Epithelial cell of prostate (primary cell): ENCODE data around the gene STYXL2.

Source experiments
- DNase-seq: peaks from one replicate; pipeline ENCODE4 v3.0.0-alpha.2; 2011; ENCODE audit warnings: low read depth, low spot score
- H3K27ac ChIP-seq: fragments of 450-650 bp; 2 replicates; pipeline ENCODE4 v1.5.1; 2017; ENCODE audit warnings: mild to moderate bottlenecking

Gene STYXL2

GRCh38 chr1:167077128-167077867 lies 16.6 kb upstream of the STYXL2 start:
- H3K27ac ChIP-seq = no peak overlapping the region
- no peak for DNase-seq

GRCh38 chr1:167077868-167078210 lies 16.0 kb upstream of the STYXL2 start:
- no peak for DNase-seq
- no peak overlapping the region for H3K27ac ChIP-seq

GRCh38 chr1:167081594-167082156 lies 12.2 kb upstream of the STYXL2 start:
- DNase-seq = no peak
- H3K27ac ChIP-seq = no peak overlapping the region

GRCh38 chr1:167082511-167083027 lies 11.3 kb upstream of the STYXL2 start:
- DNase-seq = no peak
- no peak overlapping the region for H3K27ac ChIP-seq

GRCh38 chr1:167083066-167083665 lies 10.7 kb upstream of the STYXL2 start:
- DNase-seq = no peak
- no peak overlapping the region for H3K27ac ChIP-seq

GRCh38 chr1:167083871-167084270 lies 10.0 kb upstream of the STYXL2 start:
- DNase-seq = no peak
- no peak overlapping the region for H3K27ac ChIP-seq

GRCh38 chr1:167084757-167085156 lies 9.1 kb upstream of the STYXL2 start:
- no peak for DNase-seq
- no peak overlapping the region for H3K27ac ChIP-seq

GRCh38 chr1:167086033-167086432 lies 7.8 kb upstream of the STYXL2 start:
- DNase-seq = no peak
- no peak overlapping the region for H3K27ac ChIP-seq

GRCh38 chr1:167086768-167087167 lies 7.1 kb upstream of the STYXL2 start:
- DNase-seq = no peak
- H3K27ac ChIP-seq = no peak overlapping the region

GRCh38 chr1:167088746-167089417 lies 5.0 kb upstream of the STYXL2 start:
- H3K27ac ChIP-seq = no peak overlapping the region
- DNase-seq = no peak

GRCh38 chr1:167089939-167090313 lies 3.9 kb upstream of the STYXL2 start:
- no peak overlapping the region for H3K27ac ChIP-seq
- no peak for DNase-seq

GRCh38 chr1:167090314-167090942 lies 3.4 kb upstream of the STYXL2 start, which contains the start of gene GPA33:
GPA33 (minus strand) TSS chr1:167090377; CDS start chr1:167090287, 90 bp downstream.
- H3K27ac ChIP-seq = no peak within 1 kb of the TSS
- no peak for DNase-seq

GRCh38 chr1:167092653-167093052 lies 1.2 kb upstream of the STYXL2 start:
- no peak overlapping the region for H3K27ac ChIP-seq
- DNase-seq = no peak

GRCh38 chr1:167094690-167095089 lies 815 bp downstream of the STYXL2 start:
- no peak for DNase-seq
- H3K27ac ChIP-seq = no peak overlapping the region

GRCh38 chr1:167095368-167095767 lies 1.5 kb downstream of the STYXL2 start:
- peak; percentile 50 for DNase-seq
- no peak overlapping the region for H3K27ac ChIP-seq

GRCh38 chr1:167099851-167100250 lies 6.0 kb downstream of the STYXL2 start:
- no peak overlapping the region for H3K27ac ChIP-seq
- no peak for DNase-seq

- DNase-seq = no peak
- H3K27ac ChIP-seq = no peak overlapping the region
Observed at GRCh38 chr1:167100730-167101129, 6.9 kb downstream of the STYXL2 start.

GRCh38 chr1:167101754-167102153 lies 7.9 kb downstream of the STYXL2 start:
- no peak for DNase-seq
- H3K27ac ChIP-seq = no peak overlapping the region

GRCh38 chr1:167102906-167103573 lies 9.2 kb downstream of the STYXL2 start:
- no peak overlapping the region for H3K27ac ChIP-seq
- DNase-seq = no peak

- no peak for DNase-seq
- H3K27ac ChIP-seq = no peak overlapping the region
Observed at GRCh38 chr1:167104256-167104633, 10.4 kb downstream of the STYXL2 start.
